HepG2 (cell line): ENCODE data around the gene GRK5. TPM values are rescaled to one million over a fixed set of nuclear protein-coding genes. Genes with fewer than 3 reads are reported as not detected.

Source experiments
- KLF12 ChIP-seq: sonication (generic); formaldehyde crosslinking; IDR thresholded peaks from 2 replicates; pipeline ENCODE4 v1.4.0; 2020; ENCODE audit warnings: missing genetic modification reagents, borderline replicate concordance
- PHF8 ChIP-seq: sonication (generic); formaldehyde crosslinking; IDR thresholded peaks from 2 replicates; pipeline ENCODE4 v1.5.0; 2020; ENCODE audit warnings: missing genetic modification reagents
- ZNF24 ChIP-seq: fragments of 450-650 bp; IDR thresholded peaks from 2 replicates; pipeline ENCODE4 v1.6.1; 2017; ENCODE audit warnings: antibody characterized with exemption, mild to moderate bottlenecking
- ZNF337 ChIP-seq: sonication (generic); formaldehyde crosslinking; IDR thresholded peaks from 2 replicates; pipeline ENCODE4 v1.5.1; 2020; ENCODE audit warnings: missing genetic modification reagents, low read depth, mild to moderate bottlenecking, borderline replicate concordance
- ZSCAN12 ChIP-seq: sonication (generic); formaldehyde crosslinking; IDR thresholded peaks from 2 replicates; pipeline ENCODE4 v1.9.0; 2021; ENCODE audit warnings: mild to moderate bottlenecking, missing genetic modification reagents
- polyA plus RNA-seq, 8 experiments: library from polyadenylated mRNA; depleted of rRNA in 3 of 8; stranded (reverse) in 7 of 8; unstranded in 1 of 8; fragments of >200 nt; fragmentation: Illumina TruSeq in 4 of 8; extraction: Trizol in 4 of 8; gene quantifications; 2 replicates each; pipeline versions ENCODE4 v1.2.1 to v1.2.3, GENCODE V29; 2011 to 2016; ENCODE audit warnings: low read depth in 4 of 8, missing spikeins in 1 of 8, mixed read lengths in 1 of 8; ENCODE audit not compliant: insufficient read depth in 1 of 8
- total RNA-seq, 5 experiments: library from RNA; depleted of rRNA; stranded (reverse); fragments of >200 nt; fragmentation: Illumina TruSeq; extraction: Trizol; gene quantifications; 2 replicates each; pipeline ENCODE4 v1.2.3, GENCODE V29; 2016; ENCODE audit warnings: low read depth in 1 of 5
- TF ChIP-seq, protein P1 (sequence below): sonication (generic); formaldehyde crosslinking; IDR thresholded peaks from 2 replicates; pipeline ENCODE4 v1.9.0; 2021; ENCODE audit warnings: mild to moderate bottlenecking, missing genetic modification reagents
- TF ChIP-seq, protein P2 (sequence below): IDR thresholded peaks from 2 replicates; pipeline ENCODE4 v1.4.0; 2020; ENCODE audit warnings: mild to moderate bottlenecking, missing genetic modification reagents

The GRK5 gene
- total and polyA plus RNA-seq, 2 of the 13 experiments (the other 11 are each of a cell fraction or from before 2014, with no cell fraction given), result 10.4 to 12.6 TPM

DNA sequence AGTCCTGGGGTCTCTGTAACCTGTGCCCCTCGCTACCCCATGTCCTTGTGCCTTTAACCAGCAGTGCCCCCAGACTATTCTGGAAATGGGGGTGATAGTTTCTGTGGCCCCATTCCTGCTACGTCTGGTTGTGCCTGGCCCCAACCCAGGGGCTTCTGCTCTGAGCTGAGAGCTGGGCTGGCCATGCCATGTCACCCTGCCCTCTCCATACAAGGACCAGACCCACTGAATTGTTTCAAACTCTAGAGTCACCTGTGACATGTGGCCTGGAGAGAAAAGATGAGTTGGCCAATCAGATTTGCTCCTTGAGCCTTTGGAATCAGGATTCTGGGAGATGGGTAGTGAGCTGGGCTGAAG lies 108.6 kb downstream of the GRK5 start (continued):
- TF ChIP-seq, protein P1, sequence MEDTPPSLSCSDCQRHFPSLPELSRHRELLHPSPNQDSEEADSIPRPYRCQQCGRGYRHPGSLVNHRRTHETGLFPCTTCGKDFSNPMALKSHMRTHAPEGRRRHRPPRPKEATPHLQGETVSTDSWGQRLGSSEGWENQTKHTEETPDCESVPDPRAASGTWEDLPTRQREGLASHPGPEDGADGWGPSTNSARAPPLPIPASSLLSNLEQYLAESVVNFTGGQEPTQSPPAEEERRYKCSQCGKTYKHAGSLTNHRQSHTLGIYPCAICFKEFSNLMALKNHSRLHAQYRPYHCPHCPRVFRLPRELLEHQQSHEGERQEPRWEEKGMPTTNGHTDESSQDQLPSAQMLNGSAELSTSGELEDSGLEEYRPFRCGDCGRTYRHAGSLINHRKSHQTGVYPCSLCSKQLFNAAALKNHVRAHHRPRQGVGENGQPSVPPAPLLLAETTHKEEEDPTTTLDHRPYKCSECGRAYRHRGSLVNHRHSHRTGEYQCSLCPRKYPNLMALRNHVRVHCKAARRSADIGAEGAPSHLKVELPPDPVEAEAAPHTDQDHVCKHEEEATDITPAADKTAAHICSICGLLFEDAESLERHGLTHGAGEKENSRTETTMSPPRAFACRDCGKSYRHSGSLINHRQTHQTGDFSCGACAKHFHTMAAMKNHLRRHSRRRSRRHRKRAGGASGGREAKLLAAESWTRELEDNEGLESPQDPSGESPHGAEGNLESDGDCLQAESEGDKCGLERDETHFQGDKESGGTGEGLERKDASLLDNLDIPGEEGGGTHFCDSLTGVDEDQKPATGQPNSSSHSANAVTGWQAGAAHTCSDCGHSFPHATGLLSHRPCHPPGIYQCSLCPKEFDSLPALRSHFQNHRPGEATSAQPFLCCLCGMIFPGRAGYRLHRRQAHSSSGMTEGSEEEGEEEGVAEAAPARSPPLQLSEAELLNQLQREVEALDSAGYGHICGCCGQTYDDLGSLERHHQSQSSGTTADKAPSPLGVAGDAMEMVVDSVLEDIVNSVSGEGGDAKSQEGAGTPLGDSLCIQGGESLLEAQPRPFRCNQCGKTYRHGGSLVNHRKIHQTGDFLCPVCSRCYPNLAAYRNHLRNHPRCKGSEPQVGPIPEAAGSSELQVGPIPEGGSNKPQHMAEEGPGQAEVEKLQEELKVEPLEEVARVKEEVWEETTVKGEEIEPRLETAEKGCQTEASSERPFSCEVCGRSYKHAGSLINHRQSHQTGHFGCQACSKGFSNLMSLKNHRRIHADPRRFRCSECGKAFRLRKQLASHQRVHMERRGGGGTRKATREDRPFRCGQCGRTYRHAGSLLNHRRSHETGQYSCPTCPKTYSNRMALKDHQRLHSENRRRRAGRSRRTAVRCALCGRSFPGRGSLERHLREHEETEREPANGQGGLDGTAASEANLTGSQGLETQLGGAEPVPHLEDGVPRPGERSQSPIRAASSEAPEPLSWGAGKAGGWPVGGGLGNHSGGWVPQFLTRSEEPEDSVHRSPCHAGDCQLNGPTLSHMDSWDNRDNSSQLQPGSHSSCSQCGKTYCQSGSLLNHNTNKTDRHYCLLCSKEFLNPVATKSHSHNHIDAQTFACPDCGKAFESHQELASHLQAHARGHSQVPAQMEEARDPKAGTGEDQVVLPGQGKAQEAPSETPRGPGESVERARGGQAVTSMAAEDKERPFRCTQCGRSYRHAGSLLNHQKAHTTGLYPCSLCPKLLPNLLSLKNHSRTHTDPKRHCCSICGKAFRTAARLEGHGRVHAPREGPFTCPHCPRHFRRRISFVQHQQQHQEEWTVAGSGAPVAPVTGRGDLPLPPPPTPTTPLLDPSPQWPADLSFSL, result no peak
- TF ChIP-seq ZNF24, result no peak
- TF ChIP-seq KLF12 (CRISPR knock-in tag), result no peak
- no peak for TF ChIP-seq ZSCAN12 (CRISPR knock-in tag)
- TF ChIP-seq, protein P2, sequence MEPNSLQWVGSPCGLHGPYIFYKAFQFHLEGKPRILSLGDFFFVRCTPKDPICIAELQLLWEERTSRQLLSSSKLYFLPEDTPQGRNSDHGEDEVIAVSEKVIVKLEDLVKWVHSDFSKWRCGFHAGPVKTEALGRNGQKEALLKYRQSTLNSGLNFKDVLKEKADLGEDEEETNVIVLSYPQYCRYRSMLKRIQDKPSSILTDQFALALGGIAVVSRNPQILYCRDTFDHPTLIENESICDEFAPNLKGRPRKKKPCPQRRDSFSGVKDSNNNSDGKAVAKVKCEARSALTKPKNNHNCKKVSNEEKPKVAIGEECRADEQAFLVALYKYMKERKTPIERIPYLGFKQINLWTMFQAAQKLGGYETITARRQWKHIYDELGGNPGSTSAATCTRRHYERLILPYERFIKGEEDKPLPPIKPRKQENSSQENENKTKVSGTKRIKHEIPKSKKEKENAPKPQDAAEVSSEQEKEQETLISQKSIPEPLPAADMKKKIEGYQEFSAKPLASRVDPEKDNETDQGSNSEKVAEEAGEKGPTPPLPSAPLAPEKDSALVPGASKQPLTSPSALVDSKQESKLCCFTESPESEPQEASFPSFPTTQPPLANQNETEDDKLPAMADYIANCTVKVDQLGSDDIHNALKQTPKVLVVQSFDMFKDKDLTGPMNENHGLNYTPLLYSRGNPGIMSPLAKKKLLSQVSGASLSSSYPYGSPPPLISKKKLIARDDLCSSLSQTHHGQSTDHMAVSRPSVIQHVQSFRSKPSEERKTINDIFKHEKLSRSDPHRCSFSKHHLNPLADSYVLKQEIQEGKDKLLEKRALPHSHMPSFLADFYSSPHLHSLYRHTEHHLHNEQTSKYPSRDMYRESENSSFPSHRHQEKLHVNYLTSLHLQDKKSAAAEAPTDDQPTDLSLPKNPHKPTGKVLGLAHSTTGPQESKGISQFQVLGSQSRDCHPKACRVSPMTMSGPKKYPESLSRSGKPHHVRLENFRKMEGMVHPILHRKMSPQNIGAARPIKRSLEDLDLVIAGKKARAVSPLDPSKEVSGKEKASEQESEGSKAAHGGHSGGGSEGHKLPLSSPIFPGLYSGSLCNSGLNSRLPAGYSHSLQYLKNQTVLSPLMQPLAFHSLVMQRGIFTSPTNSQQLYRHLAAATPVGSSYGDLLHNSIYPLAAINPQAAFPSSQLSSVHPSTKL (CRISPR knock-in tag), result no peak
- TF ChIP-seq PHF8 (CRISPR knock-in tag), result no peak
- TF ChIP-seq ZNF337 (CRISPR knock-in tag), result no peak
- TF ChIP-seq, all 625 proteins: peak for 8
